ENCODE measurements around the gene BTBD2.

DNA sequence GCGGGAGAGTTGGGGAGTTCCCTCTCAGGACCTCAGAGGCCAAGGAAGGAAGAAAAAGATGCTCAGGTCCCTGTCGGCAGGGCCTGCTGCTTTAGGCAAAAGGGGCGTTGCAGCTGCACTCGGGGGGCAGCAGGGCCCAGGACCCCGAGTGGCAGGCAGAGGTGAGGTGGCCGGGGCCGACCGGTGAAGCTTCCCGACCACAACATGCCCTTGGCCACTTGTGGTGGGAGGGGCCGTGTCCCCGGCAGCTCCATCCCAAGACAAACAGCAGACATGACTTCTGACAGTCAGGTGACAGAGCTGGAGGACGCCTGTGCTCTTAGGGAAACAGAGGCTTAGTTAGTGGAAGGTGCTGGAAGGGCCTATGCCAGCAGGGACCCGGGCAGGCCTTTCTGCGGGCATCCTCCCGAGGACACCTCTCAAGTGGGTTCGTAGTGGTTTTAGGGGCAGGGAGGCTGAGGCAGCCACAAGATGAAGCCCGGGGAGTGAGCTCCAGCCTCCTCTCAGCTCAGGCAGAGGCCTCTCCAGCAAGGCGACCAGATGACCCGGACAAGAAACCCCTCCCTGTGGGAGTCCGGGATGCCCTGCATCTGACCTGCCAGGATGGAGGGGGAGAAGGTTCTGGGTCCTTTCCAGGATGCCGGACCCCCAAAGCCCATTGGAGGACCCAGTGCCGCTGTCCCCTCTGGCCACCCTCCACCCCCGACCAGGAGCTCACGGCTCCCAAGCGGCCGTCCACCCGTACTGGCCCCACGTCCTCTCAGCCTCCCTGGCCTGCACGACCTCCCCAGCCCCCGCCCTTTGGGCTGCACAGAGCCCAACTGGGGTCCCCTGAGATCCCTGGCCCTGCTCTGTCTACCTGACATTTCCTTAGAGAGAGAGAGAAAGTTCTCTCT, 24.2 kb downstream of the BTBD2 start:
- TF ChIP-seq, protein P1, sequence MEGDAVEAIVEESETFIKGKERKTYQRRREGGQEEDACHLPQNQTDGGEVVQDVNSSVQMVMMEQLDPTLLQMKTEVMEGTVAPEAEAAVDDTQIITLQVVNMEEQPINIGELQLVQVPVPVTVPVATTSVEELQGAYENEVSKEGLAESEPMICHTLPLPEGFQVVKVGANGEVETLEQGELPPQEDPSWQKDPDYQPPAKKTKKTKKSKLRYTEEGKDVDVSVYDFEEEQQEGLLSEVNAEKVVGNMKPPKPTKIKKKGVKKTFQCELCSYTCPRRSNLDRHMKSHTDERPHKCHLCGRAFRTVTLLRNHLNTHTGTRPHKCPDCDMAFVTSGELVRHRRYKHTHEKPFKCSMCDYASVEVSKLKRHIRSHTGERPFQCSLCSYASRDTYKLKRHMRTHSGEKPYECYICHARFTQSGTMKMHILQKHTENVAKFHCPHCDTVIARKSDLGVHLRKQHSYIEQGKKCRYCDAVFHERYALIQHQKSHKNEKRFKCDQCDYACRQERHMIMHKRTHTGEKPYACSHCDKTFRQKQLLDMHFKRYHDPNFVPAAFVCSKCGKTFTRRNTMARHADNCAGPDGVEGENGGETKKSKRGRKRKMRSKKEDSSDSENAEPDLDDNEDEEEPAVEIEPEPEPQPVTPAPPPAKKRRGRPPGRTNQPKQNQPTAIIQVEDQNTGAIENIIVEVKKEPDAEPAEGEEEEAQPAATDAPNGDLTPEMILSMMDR (IDR thresholded peaks at IDR 0.05): no peak
- TF ChIP-seq POLR2A (IDR thresholded peaks at IDR 0.05) (no peak), EP300 (IDR thresholded peaks at IDR 0.05) (no peak)
